ENCODE results near the gene TAF5L.

TAF5L gene

GRCh38 chr1:229625915-229626831, at the start of gene TAF5L, which contains the start of gene URB2:
TAF5L (minus strand) TSS chr1:229626122; CDS start chr1:229614482, 11,640 bp downstream.
URB2 (plus strand) TSS chr1:229626247; CDS start chr1:229627634, 1,387 bp downstream.
- peak; percentile 63 to 72 for DNase-seq (ENCODE audit: low read depth in 2 of 2)

- no peak for DNase-seq (ENCODE audit: low read depth in 2 of 2)
Measured at GRCh38 chr1:229675396-229675795, 49.5 kb upstream of the TAF5L start.

- DNase-seq (ENCODE audit: low read depth in 2 of 2), result no peak
Measured at GRCh38 chr1:229674042-229674441, 48.1 kb upstream of the TAF5L start.

GRCh38 chr1:229672246-229672645, 46.3 kb upstream of the TAF5L start:
- DNase-seq (ENCODE audit: low read depth in 2 of 2), result no peak

GRCh38 chr1:229671310-229671709, 45.4 kb upstream of the TAF5L start:
- no peak for DNase-seq (ENCODE audit: low read depth in 2 of 2)

GRCh38 chr1:229669333-229669732, 43.4 kb upstream of the TAF5L start:
- DNase-seq (ENCODE audit: low read depth in 2 of 2), result no peak

- DNase-seq (ENCODE audit: low read depth in 2 of 2), result no peak
Measured at GRCh38 chr1:229666585-229666984, 40.7 kb upstream of the TAF5L start.

GRCh38 chr1:229665912-229666558, 40.1 kb upstream of the TAF5L start:
- no peak for DNase-seq (ENCODE audit: low read depth in 2 of 2)

- peak; percentile 70 to 75 for DNase-seq (ENCODE audit: low read depth in 2 of 2)
Measured at GRCh38 chr1:229664133-229664689, 38.3 kb upstream of the TAF5L start.

GRCh38 chr1:229661897-229662296, 36.0 kb upstream of the TAF5L start:
- DNase-seq (ENCODE audit: low read depth in 2 of 2), result no peak

GRCh38 chr1:229661022-229661877, 35.3 kb upstream of the TAF5L start:
- DNase-seq (ENCODE audit: low read depth in 2 of 2), result peak; percentile 20 to 21

GRCh38 chr1:229657993-229658755, 32.3 kb upstream of the TAF5L start:
- no peak for DNase-seq (ENCODE audit: low read depth in 2 of 2)

- DNase-seq (ENCODE audit: low read depth in 2 of 2), result no peak
Measured at GRCh38 chr1:229655781-229656180, 29.9 kb upstream of the TAF5L start.

- no peak for DNase-seq (ENCODE audit: low read depth in 2 of 2)
Measured at GRCh38 chr1:229653420-229653819, 27.5 kb upstream of the TAF5L start.

- DNase-seq (ENCODE audit: low read depth in 2 of 2), result no peak
Measured at GRCh38 chr1:229651546-229651945, 25.6 kb upstream of the TAF5L start.

GRCh38 chr1:229650045-229650444, 24.1 kb upstream of the TAF5L start:
- no peak for DNase-seq (ENCODE audit: low read depth in 2 of 2)

- DNase-seq (ENCODE audit: low read depth in 2 of 2), result no peak
Measured at GRCh38 chr1:229648406-229648805, 22.5 kb upstream of the TAF5L start.

GRCh38 chr1:229645324-229645993, 19.5 kb upstream of the TAF5L start:
- DNase-seq (ENCODE audit: low read depth in 2 of 2), result no peak

- DNase-seq (ENCODE audit: low read depth in 2 of 2), result no peak
Measured at GRCh38 chr1:229643996-229644745, 18.2 kb upstream of the TAF5L start.

- no peak for DNase-seq (ENCODE audit: low read depth in 2 of 2)
Measured at GRCh38 chr1:229642970-229643369, 17.0 kb upstream of the TAF5L start.

Measured in activated CD8-positive, alpha-beta memory T cell treated with anti-CD3 and anti-CD28 coated beads for 4 hours (primary cell).